CD4-positive, alpha-beta T cell treated with Interleukin-10 for 1 hour (primary cell): Measurements from ENCODE around the gene HPCA.
"Not testable (repeated sequence)": the region's sequence is repeated elsewhere in the genome, so short reads cannot be mapped to it uniquely, and the experiment has no call there.

ENCODE experiments used
- DNase-seq: peaks from one replicate; pipeline ENCODE4 v3.0.0-alpha.2; 2020

Gene HPCA

DNA sequence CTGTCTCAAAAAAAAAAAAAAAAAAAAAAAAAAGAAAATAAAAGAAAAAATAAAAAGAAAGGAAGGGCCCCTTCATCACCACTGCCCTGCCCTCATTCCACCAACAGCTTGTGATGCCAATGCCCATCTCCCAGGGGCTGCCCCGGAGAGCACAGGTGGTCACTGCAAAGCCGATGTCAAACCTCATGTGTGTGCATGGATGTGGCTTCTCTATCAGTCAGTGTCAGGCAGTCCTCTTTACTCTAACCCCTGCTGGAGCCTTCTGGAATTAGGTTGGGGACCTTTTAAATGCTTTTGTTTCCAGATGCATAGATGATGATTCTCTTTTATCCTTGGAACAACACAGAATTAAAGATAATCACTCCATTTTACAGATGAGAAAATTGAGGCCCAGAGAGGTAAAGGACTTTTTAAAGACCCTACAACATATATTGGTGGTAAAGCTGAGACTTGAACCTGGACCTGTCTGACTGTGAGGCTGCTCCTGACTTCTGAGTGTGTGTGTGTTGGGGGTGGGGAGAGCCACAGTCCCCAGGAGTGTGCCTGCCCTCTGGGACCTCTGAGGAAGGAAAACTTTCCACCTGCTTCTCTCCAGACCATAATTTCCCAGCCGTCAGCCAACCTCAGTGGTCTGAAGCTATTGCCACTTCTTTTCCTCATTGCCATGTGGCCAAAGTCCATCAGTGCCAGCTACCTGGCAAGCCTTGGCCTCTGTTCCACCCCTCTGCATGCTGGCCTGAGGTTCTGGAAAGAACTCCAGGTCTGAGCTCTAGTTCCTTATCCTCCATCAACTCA lies 17.9 kb downstream of the HPCA start:
- no peak for DNase-seq

DNA sequence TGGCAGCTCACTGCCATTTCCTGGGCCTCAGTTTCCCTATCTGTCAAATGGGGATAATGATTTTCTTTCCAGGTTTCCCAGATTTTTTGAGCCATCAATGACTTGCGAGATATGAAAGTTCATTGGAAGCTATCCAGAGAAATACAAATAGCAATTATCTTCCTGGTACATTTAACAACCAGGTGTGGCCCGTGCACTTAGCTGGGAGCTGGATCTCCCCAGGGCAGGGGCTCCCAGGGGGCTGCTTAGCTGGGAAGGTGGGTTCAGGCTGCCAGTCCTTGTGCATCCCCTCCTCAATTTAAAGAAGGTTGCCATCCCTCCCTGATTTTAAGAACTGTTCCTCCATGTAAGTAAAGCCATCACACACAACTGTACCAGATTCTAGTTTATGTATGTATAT lies 18.5 kb downstream of the HPCA start:
- DNase-seq: no peak

DNA sequence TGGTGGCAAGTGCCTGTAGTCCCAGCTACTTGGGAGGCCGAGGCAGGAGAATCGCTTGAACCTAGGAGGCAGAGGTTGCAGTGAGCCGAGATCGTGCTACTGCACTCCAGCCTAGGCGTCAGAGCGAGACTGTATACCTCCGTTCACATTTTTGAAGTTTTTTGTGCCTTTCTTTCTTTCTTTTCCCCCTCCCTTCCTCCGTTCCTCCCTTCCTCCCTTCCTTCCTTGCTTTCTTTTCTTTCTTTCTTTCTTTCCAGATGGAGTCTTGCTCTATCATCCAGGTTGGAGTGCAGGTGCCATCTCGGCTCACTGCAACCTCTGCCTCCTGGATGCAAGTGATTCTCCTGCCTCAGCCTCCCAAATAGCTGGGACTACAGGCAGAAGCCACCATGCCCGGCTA lies 19.3 kb downstream of the HPCA start:
- DNase-seq: not testable (repeated sequence)

DNA sequence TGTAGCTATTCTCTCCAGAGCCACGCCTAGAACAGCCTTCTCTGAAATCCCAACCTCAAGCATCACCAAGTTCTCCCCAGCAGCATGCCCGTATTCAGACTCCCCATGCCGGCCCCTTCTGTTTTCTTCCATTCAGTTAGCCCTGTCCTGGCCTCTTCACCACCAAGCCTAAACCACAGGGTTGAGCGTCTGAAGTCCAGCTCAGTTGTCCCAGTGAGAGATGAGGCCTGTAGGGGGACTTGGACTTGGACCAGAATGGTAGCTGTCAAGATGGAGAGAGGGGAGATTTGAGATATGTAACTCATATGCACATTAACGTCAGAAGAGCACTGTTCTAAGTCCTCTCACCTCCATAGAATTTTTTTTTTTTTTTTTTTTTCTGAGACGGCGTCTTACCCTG lies 20.4 kb downstream of the HPCA start:
- DNase-seq: no peak

DNA sequence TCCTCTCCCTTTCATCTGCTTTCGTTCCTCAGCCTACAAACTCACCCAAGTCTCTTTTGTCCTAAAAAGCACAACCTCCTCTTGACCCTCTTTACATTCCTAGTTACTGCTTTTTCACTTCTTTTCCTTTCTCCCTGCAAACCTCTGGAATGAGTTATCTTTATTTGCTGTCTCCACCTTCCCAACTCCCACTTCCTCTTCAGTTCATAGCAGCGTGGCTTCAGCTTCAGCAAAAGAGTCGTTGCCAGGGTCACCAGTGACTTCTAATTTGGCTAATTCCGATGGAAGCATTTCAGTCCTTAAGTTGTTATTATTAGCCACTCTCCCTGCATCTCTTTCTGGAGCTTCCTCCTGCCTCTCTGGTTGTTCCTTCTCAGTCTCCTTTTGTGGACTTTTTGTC lies 21.1 kb downstream of the HPCA start:
- DNase-seq: no peak

DNA sequence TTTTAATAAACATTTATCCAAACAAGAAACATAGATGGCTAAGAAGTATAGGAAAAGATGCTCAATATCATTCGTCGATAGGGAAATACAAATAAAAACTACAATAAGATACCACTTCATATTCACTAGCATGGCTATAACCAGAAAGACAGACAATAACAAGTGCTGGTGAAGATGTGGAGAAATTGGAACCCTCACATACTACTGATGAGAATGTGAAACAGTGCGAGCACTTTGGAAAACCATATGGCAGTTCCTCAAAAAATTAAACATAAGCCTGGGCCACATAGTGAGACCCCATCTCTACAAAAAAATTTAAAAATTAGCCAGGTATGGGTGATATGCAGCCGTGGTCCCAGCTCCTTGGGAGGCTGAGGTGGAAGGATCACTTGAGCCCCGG lies 24.0 kb downstream of the HPCA start:
- DNase-seq: no peak

DNA sequence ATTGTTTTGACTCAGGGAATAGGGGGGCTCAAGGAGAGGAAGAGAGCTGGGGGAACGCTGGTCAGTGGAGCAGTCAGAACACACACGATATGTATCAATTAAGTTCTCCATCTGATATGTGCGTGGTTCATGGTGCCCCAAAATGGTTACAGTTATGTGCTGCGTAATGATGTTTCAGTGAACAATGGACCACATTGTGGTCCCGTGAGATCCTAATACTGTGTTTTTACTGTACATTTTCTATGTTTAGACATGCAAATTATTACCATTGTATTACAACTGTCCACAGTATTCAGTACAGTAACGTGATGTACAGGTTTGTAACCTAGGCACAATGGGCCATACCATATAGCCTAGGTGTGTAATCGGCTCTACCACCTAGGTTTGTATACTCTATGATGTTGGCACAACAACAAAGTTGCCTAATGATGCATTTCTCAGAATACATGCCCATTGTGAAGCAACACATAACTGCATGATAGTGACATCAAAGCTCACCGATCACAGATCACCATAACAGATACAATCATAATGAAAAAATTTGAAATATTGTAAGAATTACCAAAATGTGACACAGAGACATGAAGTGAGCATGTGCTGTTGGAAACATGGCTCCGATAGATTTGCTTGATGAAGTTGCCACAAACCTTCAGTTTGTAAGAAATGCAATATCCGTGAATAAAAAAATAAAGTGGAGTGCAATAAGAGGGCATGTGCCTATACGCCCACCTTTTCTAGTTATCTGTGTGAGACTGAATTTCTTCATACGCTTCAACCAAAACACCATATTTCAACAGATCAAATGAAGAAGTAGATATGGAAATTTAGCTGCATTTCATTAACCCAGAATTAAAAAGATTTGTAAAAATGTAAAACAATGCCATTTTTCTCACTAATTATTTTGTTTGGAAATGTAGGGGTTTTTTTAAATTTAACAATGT lies 29.7 kb downstream of the HPCA start:
- DNase-seq: no peak

DNA sequence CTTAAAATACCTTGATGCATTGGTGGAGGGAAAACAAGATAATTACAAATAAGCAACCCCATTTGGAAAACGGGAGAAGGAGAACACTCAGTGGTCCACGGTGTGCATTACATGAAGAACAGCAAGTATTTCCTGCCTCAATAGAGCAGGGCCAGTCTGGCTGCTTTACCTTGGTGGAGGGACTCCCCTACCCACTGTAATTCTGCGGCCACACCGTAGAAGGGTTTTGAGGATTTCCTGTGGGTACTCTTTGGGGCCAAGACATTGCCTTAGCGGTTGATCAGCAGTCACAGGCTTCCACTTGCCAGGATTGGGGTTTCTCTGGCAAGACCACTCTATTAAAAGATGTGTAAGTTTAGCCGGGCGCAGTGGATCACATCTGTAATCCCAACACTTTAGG lies 31.2 kb downstream of the HPCA start:
- DNase-seq: no peak

DNA sequence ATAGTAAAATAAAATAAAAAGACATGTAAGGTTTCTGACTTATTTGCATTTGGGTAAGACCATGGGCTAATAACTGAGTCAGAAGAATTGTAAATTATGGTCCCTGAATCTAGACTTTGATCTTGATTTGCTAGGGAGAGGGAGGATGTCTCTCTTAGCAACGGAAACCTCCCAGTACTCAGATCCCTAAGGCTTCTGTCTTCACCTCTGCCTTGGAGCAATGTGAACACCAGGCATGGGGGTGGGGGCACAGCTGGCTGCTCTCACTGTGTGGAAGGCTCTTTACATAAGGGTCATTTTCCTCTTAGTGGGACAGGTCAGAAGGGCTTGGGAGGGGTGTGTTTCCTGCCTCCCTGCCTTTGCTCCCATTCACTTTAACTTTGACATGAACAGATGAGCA lies 31.9 kb downstream of the HPCA start:
- DNase-seq: no peak

DNA sequence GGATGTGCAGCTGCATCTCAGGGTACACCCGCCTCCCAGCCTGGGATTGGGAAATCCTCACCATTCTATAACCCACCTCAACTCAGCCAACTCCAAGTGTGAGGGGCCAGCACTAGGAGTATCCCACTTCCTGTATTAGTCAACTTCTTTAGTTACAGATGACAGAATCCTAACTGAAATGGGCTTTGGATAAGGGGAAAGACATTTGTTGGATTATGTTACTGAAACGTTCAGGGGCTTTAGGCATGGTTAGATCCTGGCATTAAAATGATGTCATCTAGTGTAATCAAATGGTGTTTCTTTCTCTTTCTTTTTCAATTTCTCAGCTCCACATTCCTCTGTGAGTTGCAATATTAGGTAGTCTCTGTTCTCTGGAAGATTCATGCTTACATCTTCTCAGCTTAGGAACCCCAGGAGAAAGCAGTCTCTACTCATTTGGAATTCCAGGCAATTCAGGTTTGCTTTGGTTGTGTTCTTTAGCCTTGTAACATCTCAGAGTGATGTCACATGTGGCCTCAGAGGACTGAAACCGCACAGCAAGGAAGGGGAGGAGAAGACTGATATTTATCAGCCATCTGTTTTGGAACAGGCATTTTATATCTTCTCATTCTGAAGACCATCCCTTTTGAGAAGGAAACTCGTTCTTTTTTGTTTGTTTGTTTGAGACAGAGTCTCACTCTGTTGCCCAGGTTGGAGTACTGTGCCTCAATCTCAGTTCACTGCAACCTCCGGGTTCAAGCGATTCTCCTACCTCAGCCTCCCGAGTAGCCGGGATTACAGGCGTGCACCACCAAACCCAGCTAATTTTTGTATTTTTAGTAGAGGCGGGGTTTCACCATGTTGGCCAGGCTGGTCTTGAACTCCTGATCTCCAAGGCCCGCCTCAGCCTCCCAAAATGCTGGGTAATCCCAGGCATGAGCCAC lies 33.8 kb downstream of the HPCA start:
- DNase-seq: no peak

DNA sequence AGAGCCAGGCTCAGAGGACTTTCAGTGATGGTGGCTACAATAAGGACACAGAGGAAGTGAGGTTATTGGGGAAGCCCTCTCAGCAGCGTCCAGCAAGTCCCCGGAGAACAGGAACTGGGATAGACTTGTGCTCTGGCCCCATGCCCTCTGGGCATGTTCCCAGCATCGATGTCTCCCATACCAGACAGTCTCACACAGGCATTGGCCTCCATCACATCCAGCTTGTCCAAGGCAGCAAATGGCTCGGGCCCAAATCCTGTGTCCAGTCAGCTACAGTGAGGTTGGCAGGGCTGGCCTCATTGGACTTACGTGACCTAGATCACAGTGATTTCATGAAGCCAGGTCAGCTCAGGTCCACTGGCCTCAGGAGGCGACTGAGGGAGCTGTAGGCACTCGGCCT lies 34.5 kb downstream of the HPCA start:
- no peak for DNase-seq

DNA sequence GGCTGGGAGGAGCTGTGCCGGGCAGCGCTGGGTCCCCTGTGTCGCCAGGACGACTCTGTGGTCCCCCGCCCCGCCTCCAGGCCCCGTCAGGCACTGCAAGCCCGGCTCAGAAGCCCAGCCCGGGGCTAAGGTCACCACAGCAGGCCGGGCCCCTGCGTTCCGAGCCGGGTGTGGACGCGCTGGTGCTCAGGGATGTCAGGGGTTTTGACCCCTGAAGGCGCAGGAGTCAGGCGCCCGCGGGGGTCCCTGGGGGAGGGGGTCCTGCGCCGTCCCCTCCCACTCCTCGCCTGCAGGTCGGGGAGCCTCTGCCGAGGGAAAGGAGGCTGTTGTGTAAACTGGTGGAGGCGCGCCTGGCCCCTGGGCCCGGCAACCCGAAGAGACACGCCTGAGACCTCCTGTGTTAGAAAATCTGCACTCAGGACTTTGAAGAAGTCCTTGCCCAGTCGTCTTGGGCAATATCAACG lies 38.6 kb downstream of the HPCA start:
- DNase-seq: no peak

DNA sequence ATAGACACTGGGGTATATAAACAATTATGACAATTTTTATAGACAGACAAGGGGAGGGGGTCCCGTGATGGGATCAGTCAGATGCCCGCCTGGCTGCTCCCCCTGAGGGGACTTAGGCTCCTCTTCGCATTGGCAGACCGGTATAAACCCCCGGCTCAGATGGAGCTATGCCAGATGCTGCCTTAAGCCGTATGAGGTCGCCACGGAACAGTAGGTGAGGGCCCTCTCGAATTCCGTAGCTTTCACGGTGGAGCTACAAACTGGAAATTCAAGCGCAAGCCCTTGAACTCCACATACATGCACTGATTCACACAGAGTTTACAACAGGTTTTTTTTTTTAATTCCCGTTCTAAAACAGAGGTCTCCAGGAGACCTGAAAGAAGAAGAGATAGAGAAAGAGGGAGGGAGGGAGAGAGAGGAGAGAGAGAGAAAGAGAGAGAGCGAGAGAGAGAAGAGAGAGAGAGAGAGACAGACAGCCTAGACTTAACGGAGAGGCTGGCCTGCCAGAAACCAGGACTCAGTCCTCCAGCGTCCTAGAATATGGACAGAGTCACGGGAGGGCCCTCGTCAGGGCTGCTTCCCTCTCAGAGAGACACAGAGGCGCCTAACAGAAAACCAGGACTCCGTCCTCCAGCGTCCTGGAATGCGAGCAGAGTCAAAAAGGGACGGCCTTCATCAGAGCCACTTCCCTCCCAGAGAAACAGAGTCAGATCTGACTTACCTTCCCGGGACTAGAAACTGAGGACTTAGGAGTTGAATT lies 39.3 kb downstream of the HPCA start:
- DNase-seq: no peak

DNA sequence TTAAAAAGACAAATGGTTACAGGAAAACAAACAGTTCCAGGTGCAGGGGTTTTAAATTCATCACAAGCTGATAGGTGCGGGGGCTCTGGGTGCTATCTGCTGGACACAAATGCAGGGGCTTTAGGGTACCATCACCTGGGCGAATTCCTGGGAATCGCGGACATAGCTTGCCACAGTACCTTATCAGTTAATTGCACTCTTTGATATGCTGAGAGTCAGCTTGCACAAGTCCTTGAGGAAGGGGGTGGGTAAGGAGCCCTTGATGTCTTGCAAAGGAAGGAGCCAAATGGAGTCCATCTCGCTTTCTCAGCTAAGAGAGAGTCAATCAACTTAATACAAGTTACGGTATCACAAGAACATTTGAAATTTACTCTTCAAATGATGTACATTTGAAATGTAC lies 40.3 kb downstream of the HPCA start:
- DNase-seq: no peak

DNA sequence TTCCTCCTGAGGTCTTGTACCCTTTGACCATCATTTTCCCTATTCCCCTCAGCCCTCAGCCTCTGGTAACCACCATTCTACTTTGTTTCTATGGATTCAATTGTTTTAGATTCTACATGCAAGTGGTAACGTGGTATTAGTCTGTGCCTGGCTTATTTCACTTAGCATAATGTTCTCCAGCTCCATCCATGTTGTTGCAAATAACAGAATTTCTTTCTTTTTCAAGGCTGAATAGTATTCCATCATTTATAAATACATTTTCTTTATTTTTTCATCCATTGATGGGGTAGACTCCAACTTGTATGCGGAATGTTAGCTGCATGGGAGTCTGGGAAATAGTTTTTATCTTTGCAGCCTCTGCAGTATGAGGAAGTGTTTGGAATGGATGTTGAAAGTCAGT lies 41.1 kb downstream of the HPCA start:
- DNase-seq: no peak

DNA sequence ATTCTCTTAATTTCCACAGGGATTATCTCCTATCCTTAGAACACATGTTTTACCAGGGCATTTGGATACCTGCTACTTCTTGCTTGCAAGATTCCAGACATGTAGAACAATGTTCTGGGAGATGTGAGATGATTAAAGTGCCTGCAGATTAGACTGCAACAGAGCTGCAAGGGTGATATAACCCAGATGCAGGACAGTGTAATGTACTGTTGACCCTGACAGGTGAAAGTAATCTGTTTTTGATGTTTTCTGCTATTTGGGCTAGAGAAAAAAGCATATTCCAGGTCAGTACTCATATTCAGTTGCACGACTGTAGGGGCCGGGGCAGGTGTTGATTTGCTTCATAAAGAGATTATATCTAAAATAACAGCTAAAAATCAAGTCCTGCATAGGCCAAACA lies 42.0 kb downstream of the HPCA start:
- no peak for DNase-seq

DNA sequence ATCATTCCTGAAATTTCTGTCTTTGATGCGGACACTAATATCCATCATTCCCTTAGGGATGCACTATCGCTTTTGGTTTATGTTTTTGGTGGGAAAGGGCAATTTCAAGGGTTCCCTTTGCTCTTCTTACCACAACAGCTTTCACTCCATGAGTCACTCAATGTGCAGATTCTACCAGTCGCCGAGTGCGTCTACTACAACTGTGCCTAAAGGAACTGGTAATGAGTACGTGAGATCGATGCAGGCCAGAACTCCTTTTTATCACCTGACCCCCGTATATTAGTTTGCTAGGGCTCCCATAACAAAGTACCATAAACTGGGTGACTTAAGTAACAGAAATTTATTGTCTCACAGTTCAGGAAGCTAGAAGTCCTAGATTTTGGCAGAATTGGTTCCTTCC lies 42.4 kb downstream of the HPCA start:
- no peak for DNase-seq

DNA sequence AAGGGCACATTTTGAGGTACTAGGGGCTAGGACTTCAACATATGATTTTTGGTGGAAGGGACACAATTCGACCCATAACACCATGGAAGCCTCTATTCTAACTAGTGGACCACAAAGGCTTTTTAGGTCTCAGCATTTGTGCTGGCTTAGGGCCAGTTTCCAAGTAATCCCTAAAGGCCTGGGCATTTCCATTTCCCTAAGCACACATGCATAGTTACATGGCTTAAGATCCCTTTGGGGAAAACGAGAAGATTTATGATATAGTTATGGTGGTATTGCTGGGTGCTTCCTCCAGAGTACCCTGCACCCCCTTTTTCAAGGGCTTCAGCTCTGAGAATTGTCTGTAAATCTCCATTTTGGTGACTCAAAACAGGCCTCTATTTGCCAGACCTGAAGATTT lies 43.1 kb downstream of the HPCA start:
- no peak for DNase-seq

DNA sequence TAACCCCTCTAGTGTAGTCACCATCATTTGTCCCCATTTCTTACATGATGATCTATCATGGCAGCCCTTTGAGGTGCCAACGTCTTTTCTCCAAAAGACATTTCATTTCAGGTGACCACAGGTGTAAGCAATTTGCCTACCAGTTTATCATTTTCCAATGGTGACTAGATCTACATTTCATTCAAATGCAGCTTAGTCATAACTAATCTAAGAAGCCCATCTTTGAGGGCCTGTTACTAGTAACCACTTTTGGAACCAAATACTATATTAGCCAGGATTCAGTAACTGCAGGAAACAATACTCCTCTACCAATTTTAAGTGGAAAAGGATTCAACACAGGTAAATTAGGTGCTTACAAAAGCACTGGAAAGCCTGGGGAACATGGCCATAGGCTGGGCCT lies 45.5 kb downstream of the HPCA start:
- no peak for DNase-seq

DNA sequence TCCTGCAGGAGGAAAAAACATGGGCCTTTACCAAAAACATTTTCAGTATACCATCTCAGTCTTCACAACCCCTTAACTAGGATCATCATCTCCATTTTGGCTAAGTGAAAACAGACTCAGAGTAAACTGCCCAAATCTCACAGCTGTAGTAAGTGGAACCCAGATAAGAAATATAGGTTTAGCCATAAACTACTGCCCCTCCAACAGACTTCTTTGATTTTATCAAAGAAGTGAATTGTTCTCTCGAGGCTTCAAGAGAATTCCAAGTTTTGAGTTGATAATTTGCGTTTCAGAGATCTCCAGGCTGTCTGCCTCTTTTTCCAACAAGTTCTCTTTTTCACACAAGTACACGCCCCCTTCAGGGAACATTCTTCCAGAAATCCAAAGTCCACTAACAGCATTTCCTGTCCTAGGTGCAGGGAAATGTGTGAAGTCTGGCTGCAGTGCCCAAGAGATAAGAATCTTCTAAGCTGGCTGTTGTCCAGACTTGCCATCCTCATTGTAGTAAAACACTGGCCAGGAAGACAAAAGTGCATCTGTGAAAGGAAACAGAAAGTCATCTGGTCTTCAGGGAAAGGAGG lies 47.5 kb downstream of the HPCA start:
- no peak for DNase-seq

DNA sequence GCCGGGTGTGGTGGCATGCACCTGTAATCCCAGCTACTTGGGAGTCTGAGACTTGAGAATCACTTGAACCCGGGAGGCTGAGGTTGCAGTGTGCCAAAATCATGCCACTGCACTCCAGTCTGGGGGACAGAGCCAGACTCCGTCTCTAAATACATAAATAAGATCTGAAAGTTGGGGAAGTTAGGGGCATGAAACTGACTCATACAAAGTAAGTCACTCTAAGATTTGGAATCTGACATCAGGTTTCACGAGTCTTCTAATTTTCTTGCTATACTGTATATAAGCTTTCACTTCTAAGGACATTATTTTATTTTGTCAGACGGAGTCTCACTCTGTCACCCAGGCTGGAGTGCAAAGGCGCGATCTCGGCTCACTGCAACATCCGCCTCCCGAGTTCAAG lies 48.2 kb downstream of the HPCA start:
- DNase-seq: no peak

DNA sequence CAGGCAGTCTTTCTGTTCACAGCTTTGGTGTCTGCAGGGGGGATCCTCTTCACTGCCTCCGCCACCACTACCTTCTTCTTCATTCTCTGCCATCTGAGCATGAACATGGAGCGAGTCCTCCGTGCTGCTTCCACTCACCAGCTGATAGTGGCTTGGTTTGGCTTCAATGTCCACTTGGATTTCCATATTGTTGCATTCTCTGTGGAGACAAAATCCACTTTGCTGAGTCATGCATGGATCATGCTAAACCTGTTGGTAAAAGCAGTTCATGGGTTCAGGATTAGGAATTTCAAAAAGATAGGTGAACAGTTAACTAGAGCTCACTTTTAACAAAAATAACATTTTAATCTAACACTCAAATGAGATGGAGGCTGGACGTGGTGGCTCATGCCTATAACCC lies 50.8 kb downstream of the HPCA start:
- no peak for DNase-seq
